Measurements from ENCODE around the gene PSEN1. TPM values are rescaled to one million over a fixed set of nuclear protein-coding genes. Genes with fewer than 3 reads are reported as not detected.

Gene PSEN1
- polyA plus RNA-seq, 1 of the 3 experiments (the other 2 are of a cell fraction), result 9.0 TPM

- Histone ChIP-seq H3K4me1 (ENCODE audit: control insufficient read depth in 1 of 2, insufficient read depth in 2 of 2, low read depth in 1 of 2, low read length in 1 of 2) (no peaks in the 10 kb centered on the region), H4K20me1 (ENCODE audit: insufficient read depth) (no peaks in the 10 kb centered on the region), H3K27ac (ENCODE audit: low read depth in 2 of 2, low read length in 1 of 2) (no peak overlapping the region), H3K36me3 (replicated peaks in 1 of 2; ENCODE audit: control insufficient read depth in 1 of 2, insufficient read depth in 2 of 2, low read length in 1 of 2) (no peaks in the 10 kb centered on the region), H3K4me2 (no peak overlapping the region), H3K9ac (no peak overlapping the region), H3K27me3 (ENCODE audit: insufficient read depth) (no peaks in the 10 kb centered on the region), H3F3A (replicated peaks; ENCODE audit: insufficient read depth) (no peaks in the 10 kb centered on the region), H2AFZ (ENCODE audit: low read depth) (no peak overlapping the region), H3K79me2 (ENCODE audit: insufficient read depth) (no peaks in the 10 kb centered on the region), H3K4me3 (ENCODE audit: low read depth in 2 of 2, low read length in 1 of 2) (no peak overlapping the region), H3K9me2 (no peaks in the 10 kb centered on the region), H3K9me3 (no peaks in the 10 kb centered on the region)
- WGBS (ENCODE audit: low lambda C conversion rate), result 68% methylated on average over 10 of the region's 29 CpGs
- ChIA-PET CTCF (no interaction called here), POLR2A (no interaction called here)
- DNase-seq, result no peak
- TF ChIP-seq USF2 (IDR thresholded peaks at IDR 0.05; ENCODE audit: borderline replicate concordance, low read depth, low read length) (no peak), YY1 (IDR thresholded peaks at IDR 0.05; ENCODE audit: low read depth) (no peak), REST (IDR thresholded peaks at IDR 0.05; ENCODE audit: low read depth, low read length) (no peak), FOXJ3 (CRISPR knock-in tag; IDR thresholded peaks at IDR 0.05) (no peak), TCF12 (IDR thresholded peaks at IDR 0.05) (no peak), GABPA (IDR thresholded peaks at IDR 0.05; ENCODE audit: low read depth) (no peak), EP300 (IDR thresholded peaks at IDR 0.05; ENCODE audit: borderline replicate concordance in 1 of 2, low read depth in 1 of 2, low read length in 1 of 2) (no peak), FOSL2 (IDR thresholded peaks at IDR 0.05; ENCODE audit: borderline replicate concordance, low read depth) (no peak), JUND (IDR thresholded peaks at IDR 0.05) (no peak), ELF1 (IDR thresholded peaks at IDR 0.05) (no peak), ZBTB33 (IDR thresholded peaks at IDR 0.05; ENCODE audit: borderline replicate concordance, low read depth) (no peak), RCOR1 (IDR thresholded peaks at IDR 0.05; ENCODE audit: low read length) (no peak), TAF1 (IDR thresholded peaks at IDR 0.05; ENCODE audit: borderline replicate concordance, low read depth, low read length) (no peak)
- TF ChIP-seq, protein P1, sequence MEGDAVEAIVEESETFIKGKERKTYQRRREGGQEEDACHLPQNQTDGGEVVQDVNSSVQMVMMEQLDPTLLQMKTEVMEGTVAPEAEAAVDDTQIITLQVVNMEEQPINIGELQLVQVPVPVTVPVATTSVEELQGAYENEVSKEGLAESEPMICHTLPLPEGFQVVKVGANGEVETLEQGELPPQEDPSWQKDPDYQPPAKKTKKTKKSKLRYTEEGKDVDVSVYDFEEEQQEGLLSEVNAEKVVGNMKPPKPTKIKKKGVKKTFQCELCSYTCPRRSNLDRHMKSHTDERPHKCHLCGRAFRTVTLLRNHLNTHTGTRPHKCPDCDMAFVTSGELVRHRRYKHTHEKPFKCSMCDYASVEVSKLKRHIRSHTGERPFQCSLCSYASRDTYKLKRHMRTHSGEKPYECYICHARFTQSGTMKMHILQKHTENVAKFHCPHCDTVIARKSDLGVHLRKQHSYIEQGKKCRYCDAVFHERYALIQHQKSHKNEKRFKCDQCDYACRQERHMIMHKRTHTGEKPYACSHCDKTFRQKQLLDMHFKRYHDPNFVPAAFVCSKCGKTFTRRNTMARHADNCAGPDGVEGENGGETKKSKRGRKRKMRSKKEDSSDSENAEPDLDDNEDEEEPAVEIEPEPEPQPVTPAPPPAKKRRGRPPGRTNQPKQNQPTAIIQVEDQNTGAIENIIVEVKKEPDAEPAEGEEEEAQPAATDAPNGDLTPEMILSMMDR (IDR thresholded peaks at IDR 0.05), result no peak
Measured at GRCh38 chr14:73252491-73253322, 116.4 kb downstream of the PSEN1 start.
